ENCODE measurements around the gene MRLN. TPM values are rescaled to one million over a fixed set of nuclear protein-coding genes. Genes with fewer than 3 reads are reported as not detected.

Gene MRLN
- total RNA-seq, 1 donor from 2014 or later, result not detected

DNA sequence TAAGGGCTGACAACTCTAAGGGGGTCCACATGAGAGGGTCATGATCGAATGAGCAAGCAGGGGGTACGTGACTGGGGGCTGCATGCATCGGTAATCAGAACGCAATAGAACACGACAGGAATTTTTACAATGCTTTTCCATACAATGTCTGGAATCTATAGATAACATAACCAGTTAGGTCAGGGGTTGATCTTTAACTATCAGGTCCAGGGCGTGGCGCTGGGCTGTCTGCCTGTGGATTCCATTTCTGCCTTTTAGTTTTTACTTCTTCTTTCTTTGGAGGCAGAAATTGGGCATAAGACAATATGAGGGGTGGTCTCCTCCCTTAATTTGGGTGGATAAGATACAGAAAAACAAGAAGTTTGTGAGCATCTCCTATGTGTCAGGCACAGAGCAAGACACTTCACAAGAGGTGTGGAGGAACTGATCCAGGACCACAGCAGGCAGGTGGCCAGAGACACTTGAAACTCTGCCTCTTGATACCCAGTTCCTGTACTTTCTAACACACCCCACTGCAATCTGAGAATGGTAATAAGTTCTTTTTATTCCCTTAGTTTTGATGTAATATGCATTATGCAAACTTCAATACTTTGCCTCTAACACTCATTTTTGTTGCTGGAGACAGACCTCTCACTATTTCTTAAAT is 18.0 kb upstream of the MRLN start:
- Histone ChIP-seq H3K27me3 (ENCODE audit: low read depth) (no peaks in the 10 kb centered on the region), H3K9me3 (replicated peaks) (no peaks in the 10 kb centered on the region), H3K4me1 (no peaks in the 10 kb centered on the region), H3K4me3 (no peak overlapping the region), H3K27ac (replicated peaks) (no peak overlapping the region), H3K36me3 (no peaks in the 10 kb centered on the region)
- intact Hi-C loops (cut with micrococcal nuclease), result no loop called here
- DNase-seq, result no peak
- TF ChIP-seq, protein P1, sequence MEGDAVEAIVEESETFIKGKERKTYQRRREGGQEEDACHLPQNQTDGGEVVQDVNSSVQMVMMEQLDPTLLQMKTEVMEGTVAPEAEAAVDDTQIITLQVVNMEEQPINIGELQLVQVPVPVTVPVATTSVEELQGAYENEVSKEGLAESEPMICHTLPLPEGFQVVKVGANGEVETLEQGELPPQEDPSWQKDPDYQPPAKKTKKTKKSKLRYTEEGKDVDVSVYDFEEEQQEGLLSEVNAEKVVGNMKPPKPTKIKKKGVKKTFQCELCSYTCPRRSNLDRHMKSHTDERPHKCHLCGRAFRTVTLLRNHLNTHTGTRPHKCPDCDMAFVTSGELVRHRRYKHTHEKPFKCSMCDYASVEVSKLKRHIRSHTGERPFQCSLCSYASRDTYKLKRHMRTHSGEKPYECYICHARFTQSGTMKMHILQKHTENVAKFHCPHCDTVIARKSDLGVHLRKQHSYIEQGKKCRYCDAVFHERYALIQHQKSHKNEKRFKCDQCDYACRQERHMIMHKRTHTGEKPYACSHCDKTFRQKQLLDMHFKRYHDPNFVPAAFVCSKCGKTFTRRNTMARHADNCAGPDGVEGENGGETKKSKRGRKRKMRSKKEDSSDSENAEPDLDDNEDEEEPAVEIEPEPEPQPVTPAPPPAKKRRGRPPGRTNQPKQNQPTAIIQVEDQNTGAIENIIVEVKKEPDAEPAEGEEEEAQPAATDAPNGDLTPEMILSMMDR (IDR thresholded peaks at IDR 0.05; ENCODE audit: borderline replicate concordance), result no peak

DNA sequence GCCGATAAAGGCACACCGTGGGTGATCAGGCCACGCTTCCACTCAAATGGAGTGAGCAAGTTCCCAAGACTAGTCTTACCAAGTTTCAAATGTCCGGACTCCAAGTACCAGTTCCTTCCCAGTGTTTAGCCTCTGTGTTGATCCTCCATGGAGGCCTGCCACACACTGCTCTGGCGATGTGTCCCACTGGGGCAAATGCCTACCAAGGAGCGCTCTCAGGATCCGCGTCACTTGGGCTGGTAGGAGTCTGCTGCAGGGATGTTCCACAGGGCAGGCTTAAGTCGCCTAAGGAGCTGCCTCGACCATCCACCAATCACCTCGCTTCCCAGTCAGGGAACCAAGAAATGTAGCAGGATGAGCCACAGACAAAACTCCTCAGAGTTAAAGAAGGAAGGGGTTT is 17.4 kb upstream of the MRLN start:
- Histone ChIP-seq H3K27me3 (ENCODE audit: low read depth) (no peaks in the 10 kb centered on the region), H3K27ac (replicated peaks) (no peak overlapping the region)

DNA sequence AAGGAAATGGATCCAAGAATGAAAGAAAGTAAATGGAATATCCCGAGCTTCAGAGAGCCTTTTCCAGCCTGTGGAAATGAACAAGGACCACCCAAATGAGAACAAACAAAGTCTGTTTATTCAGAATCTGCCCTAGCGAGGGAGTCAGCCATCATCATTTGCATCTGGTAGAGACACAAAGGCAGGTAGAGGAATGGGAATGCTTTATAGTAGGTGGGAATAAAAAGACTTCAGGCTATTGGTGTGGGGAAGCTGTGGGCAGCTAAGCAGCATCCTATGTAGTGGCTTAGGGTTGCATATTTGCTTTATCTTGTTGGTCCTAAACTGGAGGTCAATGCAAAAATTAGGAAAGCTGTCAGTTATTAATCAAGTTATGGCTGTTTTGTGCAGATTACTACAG is 9.2 kb upstream of the MRLN start:
- no peak overlapping the region for H3K4me3 ChIP-seq
- H3K36me3 ChIP-seq, result no peaks in the 10 kb centered on the region
- H3K4me1 ChIP-seq, result no peaks in the 10 kb centered on the region
- DNase-seq, result no peak
- peaks cover 7% of the 10 kb centered on the region for H3K9me3 ChIP-seq (replicated peaks)
- no peaks in the 10 kb centered on the region for H3K27me3 ChIP-seq (ENCODE audit: low read depth)
- TF ChIP-seq, protein P1 (IDR thresholded peaks at IDR 0.05; ENCODE audit: borderline replicate concordance), result no peak
- no peak overlapping the region for H3K27ac ChIP-seq (replicated peaks)
- intact Hi-C loops (cut with micrococcal nuclease), result no loop called here

More for the DNA sequence above, 17.4 kb upstream of the MRLN start:
- DNase-seq, result no peak
- no peak overlapping the region for H3K4me3 ChIP-seq
- intact Hi-C loops (cut with micrococcal nuclease), result no loop called here
- H3K9me3 ChIP-seq (replicated peaks), result no peaks in the 10 kb centered on the region
- H3K36me3 ChIP-seq, result no peaks in the 10 kb centered on the region
- H3K4me1 ChIP-seq, result no peaks in the 10 kb centered on the region
- TF ChIP-seq, protein P1 (IDR thresholded peaks at IDR 0.05; ENCODE audit: borderline replicate concordance), result no peak

DNA sequence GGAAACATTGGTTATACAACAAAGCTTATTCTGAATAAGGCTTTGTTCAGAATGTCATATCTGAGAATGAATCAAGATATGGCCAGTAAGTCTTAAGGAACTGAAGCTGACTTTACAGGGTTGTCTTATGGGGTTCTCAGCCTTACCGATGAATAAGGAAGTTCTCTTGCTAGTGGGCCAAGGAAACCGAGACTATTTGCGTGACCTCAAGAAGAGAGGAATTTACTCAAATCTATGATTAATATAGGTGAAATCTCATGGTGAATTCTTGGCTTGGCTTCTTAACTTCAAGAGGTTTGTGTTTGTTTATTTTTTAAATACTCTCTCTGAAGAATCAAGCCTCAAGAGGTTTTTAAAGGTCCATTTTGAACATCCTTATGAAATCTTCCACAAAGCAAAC is 4.7 kb upstream of the MRLN start:
- H3K4me3 ChIP-seq, result no peak overlapping the region
- intact Hi-C loops (cut with micrococcal nuclease), result no loop called here
- no peaks in the 10 kb centered on the region for H3K36me3 ChIP-seq
- no peaks in the 10 kb centered on the region for H3K4me1 ChIP-seq
- TF ChIP-seq, protein P1 (IDR thresholded peaks at IDR 0.05; ENCODE audit: borderline replicate concordance), result no peak
- no peak overlapping the region for H3K27ac ChIP-seq (replicated peaks)
- no peaks in the 10 kb centered on the region for H3K27me3 ChIP-seq (ENCODE audit: low read depth)
- peaks cover 7% of the 10 kb centered on the region for H3K9me3 ChIP-seq (replicated peaks)
- no peak for DNase-seq

DNA sequence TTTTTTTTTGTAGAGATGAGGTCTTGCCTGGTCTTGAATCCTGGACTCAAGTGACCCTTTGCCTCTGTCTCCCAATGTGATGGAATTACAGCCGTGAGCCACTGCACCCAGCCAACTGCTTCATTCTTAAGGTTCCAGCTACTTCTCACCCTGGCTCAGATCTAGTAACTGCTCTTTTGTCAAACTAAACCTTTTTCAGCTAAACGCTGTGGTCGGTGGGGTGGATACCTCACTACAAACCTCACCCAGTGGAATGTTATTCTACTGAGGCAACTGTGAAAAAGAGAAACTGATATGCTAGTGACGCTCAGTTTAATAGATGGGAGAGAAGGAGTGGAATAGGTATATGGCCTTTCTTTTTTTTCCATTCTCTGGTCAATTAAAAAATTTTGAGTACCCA is 1.7 kb upstream of the MRLN start:
- intact Hi-C loops (cut with micrococcal nuclease), result no loop called here
- no peaks in the 10 kb centered on the region for H3K36me3 ChIP-seq
- H3K4me3 ChIP-seq, result no peak overlapping the region
- H3K27ac ChIP-seq (replicated peaks), result no peak overlapping the region
- DNase-seq, result no peak
- TF ChIP-seq, protein P1 (IDR thresholded peaks at IDR 0.05; ENCODE audit: borderline replicate concordance), result no peak
- peaks cover 3% of the 10 kb centered on the region for H3K9me3 ChIP-seq (replicated peaks)
- no peaks in the 10 kb centered on the region for H3K27me3 ChIP-seq (ENCODE audit: low read depth)
- H3K4me1 ChIP-seq, result no peaks in the 10 kb centered on the region

Measured in left ventricle myocardium inferior (tissue), 1 donor.